ACC112 (cell line): ENCODE data around the gene DROSHA.
A peak's percentile ranks its signal among the peaks of the same experiment; 100 is the strongest.
"Not testable (repeated sequence)": the region's sequence is repeated elsewhere in the genome, so short reads cannot be mapped to it uniquely, and the experiment has no call there.

Experiments used
- H2AFZ ChIP-seq: fragments of 200-600 bp; sonication (generic); one replicate; pipeline ENCODE4 v1.6.0; 2017; ENCODE audit warnings: antibody characterized with exemption, low read length; ENCODE audit not compliant: unreplicated experiment
- H3K27ac ChIP-seq: fragments of 200-600 bp; sonication (generic); 2 replicates; pipeline ENCODE4 v1.5.1; 2014; ENCODE audit warnings: low read depth, mild to moderate bottlenecking, antibody characterized with exemption, low read length, moderate library complexity
- H3K27me3 ChIP-seq: fragments of 200-600 bp; sonication (generic); 2 replicates; pipeline ENCODE4 v1.6.1; 2014; ENCODE audit warnings: mild to moderate bottlenecking, antibody characterized with exemption, low read length, moderate library complexity, mixed read lengths; ENCODE audit not compliant: insufficient read depth
- H3K36me3 ChIP-seq: fragments of 200-600 bp; sonication (generic); 2 replicates; pipeline ENCODE4 v1.6.1; 2016; ENCODE audit warnings: mild to moderate bottlenecking, antibody characterized with exemption, low read length, moderate library complexity, mixed read lengths; ENCODE audit not compliant: insufficient read depth
- H3K4me1 ChIP-seq: fragments of 200-600 bp; sonication (generic); one replicate; pipeline ENCODE4 v1.6.1; 2016; ENCODE audit warnings: low read length, mixed read lengths; ENCODE audit not compliant: insufficient read depth, unreplicated experiment, control insufficient read depth
- H3K4me3 ChIP-seq: fragments of 200-600 bp; sonication (generic); 2 replicates; pipeline ENCODE4 v1.5.1; 2014; ENCODE audit warnings: mild to moderate bottlenecking, low read depth, low read length
- H3K79me2 ChIP-seq: fragments of 200-600 bp; sonication (generic); one replicate; pipeline ENCODE4 v1.6.0; 2016; ENCODE audit warnings: low read length; ENCODE audit not compliant: control insufficient read depth, unreplicated experiment, insufficient read depth

The DROSHA gene

GRCh38 chr5:31531888-31532547 is at the start of gene DROSHA, which contains the start of gene C5orf22:
TSS of gene DROSHA (minus strand) at chr5:31532093. CDS start at chr5:31529059, 3,034 bp downstream.
TSS of gene C5orf22 (plus strand) at chr5:31532301. CDS start at chr5:31532393, 92 bp downstream.
- peak within 1 kb of the TSS; percentile 95 for H3K4me3 ChIP-seq
- peaks cover 55% of the 10 kb centered on the region for H3K79me2 ChIP-seq
- H3K36me3 ChIP-seq, result peaks cover 31% of the 10 kb centered on the region

GRCh38 chr5:31579558-31579957 is 47.7 kb upstream of the DROSHA start:
- Histone ChIP-seq H3K4me3 (no peak overlapping the region), H3K36me3 (no peaks in the 10 kb centered on the region), H3K79me2 (no peaks in the 10 kb centered on the region), H3K4me1 (no peaks in the 10 kb centered on the region), H2AFZ (no peak overlapping the region), H3K27me3 (peaks cover 45% of the 10 kb centered on the region), H3K27ac (no peak overlapping the region)

More at GRCh38 chr5:31531888-31532547, at the start of gene DROSHA, which contains the start of gene C5orf22:
- peak within 1 kb of the TSS; percentile 54 for H3K27ac ChIP-seq
- H3K27me3 ChIP-seq, result no peaks in the 10 kb centered on the region
- H3K4me1 ChIP-seq, result peaks cover 25% of the 10 kb centered on the region
- peak within 1 kb of the TSS; percentile 96 for H2AFZ ChIP-seq

- no peaks in the 10 kb centered on the region for H3K36me3 ChIP-seq
- H3K27ac ChIP-seq, result no peak overlapping the region
- H2AFZ ChIP-seq, result no peak overlapping the region
- H3K4me1 ChIP-seq, result no peaks in the 10 kb centered on the region
- H3K79me2 ChIP-seq, result no peaks in the 10 kb centered on the region
- no peak overlapping the region for H3K4me3 ChIP-seq
- peaks cover 45% of the 10 kb centered on the region for H3K27me3 ChIP-seq
These were observed 45.5 kb upstream of the DROSHA start for GRCh38 chr5:31577438-31577837.

- Histone ChIP-seq H3K4me1 (no peaks in the 10 kb centered on the region), H3K79me2 (no peaks in the 10 kb centered on the region), H2AFZ (no peak overlapping the region), H3K27me3 (peaks cover 38% of the 10 kb centered on the region), H3K27ac (no peak overlapping the region), H3K36me3 (no peaks in the 10 kb centered on the region), H3K4me3 (no peak overlapping the region)
These were observed 42.9 kb upstream of the DROSHA start for GRCh38 chr5:31574772-31575171.

- Histone ChIP-seq H3K27me3 (peaks cover 44% of the 10 kb centered on the region), H3K4me1 (no peaks in the 10 kb centered on the region), H3K36me3 (no peaks in the 10 kb centered on the region), H3K27ac (no peak overlapping the region), H3K79me2 (no peaks in the 10 kb centered on the region), H3K4me3 (no peak overlapping the region), H2AFZ (no peak overlapping the region)
These were observed 41.7 kb upstream of the DROSHA start for GRCh38 chr5:31573494-31574142.

GRCh38 chr5:31569068-31569467 is 37.2 kb upstream of the DROSHA start:
- Histone ChIP-seq H3K79me2 (no peaks in the 10 kb centered on the region), H3K4me1 (no peaks in the 10 kb centered on the region), H2AFZ (no peak overlapping the region), H3K4me3 (no peak overlapping the region), H3K27ac (no peak overlapping the region), H3K36me3 (no peaks in the 10 kb centered on the region), H3K27me3 (peaks cover 20% of the 10 kb centered on the region)

GRCh38 chr5:31568302-31568835 is 36.5 kb upstream of the DROSHA start:
- no peaks in the 10 kb centered on the region for H3K4me1 ChIP-seq

GRCh38 chr5:31566362-31566761 is 34.5 kb upstream of the DROSHA start:
- H3K79me2 ChIP-seq, H3K4me1 ChIP-seq, H3K36me3 ChIP-seq, H3K27ac ChIP-seq, H3K4me3 ChIP-seq, H2AFZ ChIP-seq: not testable (repeated sequence)
- H3K27me3 ChIP-seq, result peaks cover 13% of the 10 kb centered on the region

More at GRCh38 chr5:31568302-31568835, 36.5 kb upstream of the DROSHA start:
- Histone ChIP-seq H3K4me3 (no peak overlapping the region), H3K27me3 (peaks cover 14% of the 10 kb centered on the region), H2AFZ (no peak overlapping the region), H3K79me2 (no peaks in the 10 kb centered on the region), H3K36me3 (no peaks in the 10 kb centered on the region), H3K27ac (no peak overlapping the region)

- no peaks in the 10 kb centered on the region for H3K27me3 ChIP-seq
- H3K27ac ChIP-seq, result no peak overlapping the region
- H3K36me3 ChIP-seq, result no peaks in the 10 kb centered on the region
- no peak overlapping the region for H2AFZ ChIP-seq
- H3K4me3 ChIP-seq, result no peak overlapping the region
- H3K4me1 ChIP-seq, result no peaks in the 10 kb centered on the region
- H3K79me2 ChIP-seq, result no peaks in the 10 kb centered on the region
These were observed 31.3 kb upstream of the DROSHA start for GRCh38 chr5:31563216-31563615.

GRCh38 chr5:31561946-31562345 is 30.1 kb upstream of the DROSHA start:
- no peaks in the 10 kb centered on the region for H3K79me2 ChIP-seq

GRCh38 chr5:31559942-31560341 is 28.0 kb upstream of the DROSHA start:
- Histone ChIP-seq H3K4me1 (no peaks in the 10 kb centered on the region), H2AFZ (no peak overlapping the region), H3K36me3 (0 out of 2 replicates have a peak, but pooled peaks cover 6% of the 10 kb centered on the region), H3K79me2 (no peaks in the 10 kb centered on the region), H3K27ac (no peak overlapping the region), H3K27me3 (no peaks in the 10 kb centered on the region), H3K4me3 (no peak overlapping the region)

More at GRCh38 chr5:31561946-31562345, 30.1 kb upstream of the DROSHA start:
- no peaks in the 10 kb centered on the region for H3K4me1 ChIP-seq
- no peak overlapping the region for H2AFZ ChIP-seq
- no peak overlapping the region for H3K4me3 ChIP-seq
- H3K27me3 ChIP-seq, result no peaks in the 10 kb centered on the region
- H3K27ac ChIP-seq, result no peak overlapping the region
- no peaks in the 10 kb centered on the region for H3K36me3 ChIP-seq
